Measurements from ENCODE around the gene TAOK2.

TAOK2 gene

GRCh38 chr16:30041841-30042240, 68.2 kb downstream of the TAOK2 start:
- DNase-seq (ENCODE audit: extremely low spot score, insufficient read length, low read depth) (no peak), FAIRE-seq (no peak)
